Muscle layer of colon (tissue), 2 donors: ENCODE measurements around the gene LRRC4C.

Source experiments
- H3K27ac ChIP-seq: one replicate; pipeline ENCODE4 v1.7.0; 2013; ENCODE audit warnings: low read depth, mild to moderate bottlenecking, low read length, moderate library complexity
- H3K27me3 ChIP-seq, 2 donors: one replicate each; pipeline ENCODE4 v1.7.0; 2013; ENCODE audit warnings: low read length in 2 of 2, mild to moderate bottlenecking in 2 of 2; ENCODE audit not compliant: insufficient read depth in 2 of 2, control insufficient read depth in 1 of 2
- H3K36me3 ChIP-seq: one replicate; pipeline ENCODE4 v1.7.0; 2013; ENCODE audit warnings: mild to moderate bottlenecking, low read length; ENCODE audit not compliant: insufficient read depth
- H3K4me1 ChIP-seq: one replicate; pipeline ENCODE4 v1.7.0; 2013; ENCODE audit warnings: mild to moderate bottlenecking, low read length; ENCODE audit not compliant: insufficient read depth
- H3K4me3 ChIP-seq, 2 donors: one replicate each; pipeline ENCODE4 v1.7.0; 2013; ENCODE audit warnings: low read length in 2 of 2, low read depth in 1 of 2, mild to moderate bottlenecking in 1 of 2, moderate library complexity in 1 of 2
- H3K9ac ChIP-seq: one replicate; pipeline ENCODE4 v1.7.0; 2013; ENCODE audit warnings: low read length
- H3K9me3 ChIP-seq: one replicate; pipeline ENCODE4 v1.7.0; 2013; ENCODE audit warnings: mild to moderate bottlenecking, low read length
- donor health status: abdominal sarcoma.
- donor health status: Adenocarcinoma of cecum.

The LRRC4C gene

GRCh38 chr11:41323446-41323845, 136.0 kb downstream of the LRRC4C start:
- Histone ChIP-seq H3K36me3 (no peaks in the 10 kb centered on the region), H3K9me3 (no peaks in the 10 kb centered on the region), H3K4me1 (no peaks in the 10 kb centered on the region), H3K27ac (no peak overlapping the region), H3K9ac (no peak overlapping the region), H3K4me3 (no peak overlapping the region), H3K27me3 (no peaks in the 10 kb centered on the region)

GRCh38 chr11:41320653-41321052, 138.8 kb downstream of the LRRC4C start:
- Histone ChIP-seq H3K9ac (no peak overlapping the region), H3K27me3 (no peaks in the 10 kb centered on the region), H3K9me3 (no peaks in the 10 kb centered on the region)

GRCh38 chr11:41320238-41320637, 139.2 kb downstream of the LRRC4C start:
- Histone ChIP-seq H3K27ac (no peak overlapping the region), H3K4me3 (no peak overlapping the region), H3K27me3 (no peaks in the 10 kb centered on the region), H3K4me1 (no peaks in the 10 kb centered on the region), H3K36me3 (no peaks in the 10 kb centered on the region), H3K9ac (no peak overlapping the region), H3K9me3 (no peaks in the 10 kb centered on the region)

More at GRCh38 chr11:41320653-41321052, 138.8 kb downstream of the LRRC4C start:
- H3K36me3 ChIP-seq, result no peaks in the 10 kb centered on the region
- H3K4me1 ChIP-seq, result no peaks in the 10 kb centered on the region
- no peak overlapping the region for H3K4me3 ChIP-seq
- no peak overlapping the region for H3K27ac ChIP-seq

GRCh38 chr11:41319434-41319833, 140.0 kb downstream of the LRRC4C start:
- no peak overlapping the region for H3K9ac ChIP-seq
- no peaks in the 10 kb centered on the region for H3K27me3 ChIP-seq
- H3K27ac ChIP-seq, result no peak overlapping the region
- H3K4me3 ChIP-seq, result no peak overlapping the region
- no peaks in the 10 kb centered on the region for H3K36me3 ChIP-seq
- H3K9me3 ChIP-seq, result no peaks in the 10 kb centered on the region
- H3K4me1 ChIP-seq, result no peaks in the 10 kb centered on the region

GRCh38 chr11:41316751-41317150, 142.7 kb downstream of the LRRC4C start:
- Histone ChIP-seq H3K4me3 (no peak overlapping the region), H3K4me1 (no peaks in the 10 kb centered on the region), H3K9ac (no peak overlapping the region), H3K36me3 (no peaks in the 10 kb centered on the region), H3K9me3 (no peaks in the 10 kb centered on the region), H3K27ac (no peak overlapping the region), H3K27me3 (no peaks in the 10 kb centered on the region)

GRCh38 chr11:41313226-41313625, 146.2 kb downstream of the LRRC4C start:
- Histone ChIP-seq H3K27ac (no peak overlapping the region), H3K4me1 (no peaks in the 10 kb centered on the region), H3K36me3 (no peaks in the 10 kb centered on the region), H3K4me3 (no peak overlapping the region), H3K9ac (no peak overlapping the region), H3K27me3 (no peaks in the 10 kb centered on the region), H3K9me3 (no peaks in the 10 kb centered on the region)

- Histone ChIP-seq H3K4me1 (no peaks in the 10 kb centered on the region), H3K4me3 (no peak overlapping the region), H3K36me3 (no peaks in the 10 kb centered on the region), H3K27me3 (no peaks in the 10 kb centered on the region), H3K9me3 (no peaks in the 10 kb centered on the region), H3K9ac (no peak overlapping the region), H3K27ac (no peak overlapping the region)
Observed at GRCh38 chr11:41309716-41310115, 149.7 kb downstream of the LRRC4C start.

- H3K4me3 ChIP-seq, result no peak overlapping the region
- no peaks in the 10 kb centered on the region for H3K36me3 ChIP-seq
- no peaks in the 10 kb centered on the region for H3K9me3 ChIP-seq
Observed at GRCh38 chr11:41309111-41309522, 150.3 kb downstream of the LRRC4C start.

GRCh38 chr11:41308286-41308685, 151.2 kb downstream of the LRRC4C start:
- Histone ChIP-seq H3K9ac (no peak overlapping the region), H3K9me3 (no peaks in the 10 kb centered on the region), H3K4me3 (no peak overlapping the region), H3K36me3 (no peaks in the 10 kb centered on the region), H3K27ac (no peak overlapping the region), H3K4me1 (no peaks in the 10 kb centered on the region), H3K27me3 (no peaks in the 10 kb centered on the region)

More at GRCh38 chr11:41309111-41309522, 150.3 kb downstream of the LRRC4C start:
- H3K27me3 ChIP-seq, result no peaks in the 10 kb centered on the region
- no peaks in the 10 kb centered on the region for H3K4me1 ChIP-seq
- no peak overlapping the region for H3K9ac ChIP-seq
- no peak overlapping the region for H3K27ac ChIP-seq

GRCh38 chr11:41307296-41308080, 152.0 kb downstream of the LRRC4C start:
- H3K9ac ChIP-seq, result no peak overlapping the region
- no peaks in the 10 kb centered on the region for H3K27me3 ChIP-seq
- no peaks in the 10 kb centered on the region for H3K36me3 ChIP-seq
- H3K27ac ChIP-seq, result no peak overlapping the region
- no peak overlapping the region for H3K4me3 ChIP-seq
- H3K9me3 ChIP-seq, result no peaks in the 10 kb centered on the region
- H3K4me1 ChIP-seq, result no peaks in the 10 kb centered on the region

GRCh38 chr11:41306431-41306830, 153.0 kb downstream of the LRRC4C start:
- Histone ChIP-seq H3K9ac (no peak overlapping the region), H3K27me3 (no peaks in the 10 kb centered on the region), H3K36me3 (no peaks in the 10 kb centered on the region), H3K4me3 (no peak overlapping the region), H3K9me3 (no peaks in the 10 kb centered on the region), H3K27ac (no peak overlapping the region), H3K4me1 (no peaks in the 10 kb centered on the region)

- Histone ChIP-seq H3K27ac (no peak overlapping the region), H3K9ac (no peak overlapping the region), H3K9me3 (no peaks in the 10 kb centered on the region), H3K4me3 (no peak overlapping the region), H3K36me3 (no peaks in the 10 kb centered on the region), H3K4me1 (no peaks in the 10 kb centered on the region), H3K27me3 (no peaks in the 10 kb centered on the region)
Observed at GRCh38 chr11:41301023-41301422, 158.4 kb downstream of the LRRC4C start.
